Liver (tissue), 3 donors: ENCODE measurements around the gene OTOGL.

ENCODE experiments used
- GABPA ChIP-seq, 2 donors: IDR thresholded peaks in 1 of 2; conservative IDR thresholded peaks in 1 of 2; 2 replicates each; pipeline ENCODE4 v1.6.1; 2016; ENCODE audit warnings: antibody characterized with exemption in 2 of 2, mild to moderate bottlenecking in 1 of 2, moderate library complexity in 1 of 2
- HNF4G ChIP-seq: IDR thresholded peaks from 2 replicates; pipeline ENCODE4 v1.6.1; 2016; ENCODE audit warnings: antibody characterized with exemption
- JUND ChIP-seq, 2 donors: IDR thresholded peaks; 2 replicates each; pipeline ENCODE4 v1.6.1; 2016; ENCODE audit warnings: antibody characterized with exemption in 2 of 2
- NR2F2 ChIP-seq: IDR thresholded peaks from 2 replicates; pipeline ENCODE4 v1.6.1; 2016; ENCODE audit warnings: antibody characterized with exemption
- RAD21 ChIP-seq, 2 donors: IDR thresholded peaks; 2 replicates each; pipeline ENCODE4 v1.6.1; 2016; ENCODE audit warnings: antibody characterized with exemption in 2 of 2, mild to moderate bottlenecking in 2 of 2
- SP1 ChIP-seq: IDR thresholded peaks from 2 replicates; pipeline ENCODE4 v1.6.1; 2018; ENCODE audit warnings: antibody characterized with exemption, mild to moderate bottlenecking
- TAF1 ChIP-seq: conservative IDR thresholded peaks from 2 replicates; pipeline ENCODE4 v1.6.1; 2016; ENCODE audit warnings: antibody characterized with exemption, mild to moderate bottlenecking
- YY1 ChIP-seq: IDR thresholded peaks from 2 replicates; pipeline ENCODE4 v1.6.1; 2016; ENCODE audit warnings: antibody characterized with exemption, mild to moderate bottlenecking
- TF ChIP-seq, protein P1 (sequence below): fragments of 150-350 bp; IDR thresholded peaks from 2 replicates; pipeline ENCODE4 v1.5.1; 2017; ENCODE audit warnings: improper control_type of control experiment, low read depth, low read length; ENCODE audit not compliant: missing input control
- TF ChIP-seq, protein P2 (sequence below): IDR thresholded peaks from 2 replicates; pipeline ENCODE4 v1.6.1; 2016; ENCODE audit warnings: antibody characterized with exemption
- TF ChIP-seq, protein P3 (sequence below): IDR thresholded peaks from 2 replicates; pipeline ENCODE4 v1.6.1; 2016; ENCODE audit warnings: antibody characterized with exemption
- TF ChIP-seq, protein P4 (sequence below): IDR thresholded peaks from 2 replicates; pipeline ENCODE4 v1.6.1; 2016; ENCODE audit warnings: antibody characterized with exemption, mild to moderate bottlenecking
- TF ChIP-seq, protein P5 (sequence below): IDR thresholded peaks from 2 replicates; pipeline ENCODE4 v1.6.1; 2016; ENCODE audit warnings: antibody characterized with exemption
- donor health status: healthy.
- donor health status: healthy.

DNA sequence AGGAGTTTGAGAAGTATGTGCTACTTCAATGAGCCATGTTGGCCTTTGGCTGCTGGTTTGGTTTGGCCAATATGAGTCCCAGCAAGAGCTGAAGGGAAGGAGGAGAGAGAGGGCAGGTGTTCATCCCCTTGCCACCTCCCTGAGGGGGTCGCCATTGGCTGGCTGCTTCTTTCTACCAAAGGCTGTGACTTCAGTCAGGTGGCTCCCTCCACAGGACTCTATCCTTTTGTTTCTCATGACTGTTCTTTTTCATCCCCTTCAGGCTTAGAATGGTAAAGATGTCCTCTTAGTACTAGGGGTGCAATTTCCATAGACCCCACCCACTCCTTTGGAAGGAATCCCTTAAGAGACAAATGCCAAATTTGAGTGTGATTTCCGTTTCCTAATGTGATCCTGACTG, 31.2 kb upstream of the OTOGL start:
- TF ChIP-seq YY1 (no peak), JUND (IDR thresholded peaks at IDR 0.05) (no peak), HNF4G (no peak), RAD21 (IDR thresholded peaks at IDR 0.05) (no peak), GABPA (IDR thresholded peaks at IDR 0.05 in 1 of 2, conservative IDR thresholded peaks at IDR 0.05 in 1 of 2) (no peak), TAF1 (no peak), SP1 (no peak), NR2F2 (no peak)
- TF ChIP-seq, protein P1, sequence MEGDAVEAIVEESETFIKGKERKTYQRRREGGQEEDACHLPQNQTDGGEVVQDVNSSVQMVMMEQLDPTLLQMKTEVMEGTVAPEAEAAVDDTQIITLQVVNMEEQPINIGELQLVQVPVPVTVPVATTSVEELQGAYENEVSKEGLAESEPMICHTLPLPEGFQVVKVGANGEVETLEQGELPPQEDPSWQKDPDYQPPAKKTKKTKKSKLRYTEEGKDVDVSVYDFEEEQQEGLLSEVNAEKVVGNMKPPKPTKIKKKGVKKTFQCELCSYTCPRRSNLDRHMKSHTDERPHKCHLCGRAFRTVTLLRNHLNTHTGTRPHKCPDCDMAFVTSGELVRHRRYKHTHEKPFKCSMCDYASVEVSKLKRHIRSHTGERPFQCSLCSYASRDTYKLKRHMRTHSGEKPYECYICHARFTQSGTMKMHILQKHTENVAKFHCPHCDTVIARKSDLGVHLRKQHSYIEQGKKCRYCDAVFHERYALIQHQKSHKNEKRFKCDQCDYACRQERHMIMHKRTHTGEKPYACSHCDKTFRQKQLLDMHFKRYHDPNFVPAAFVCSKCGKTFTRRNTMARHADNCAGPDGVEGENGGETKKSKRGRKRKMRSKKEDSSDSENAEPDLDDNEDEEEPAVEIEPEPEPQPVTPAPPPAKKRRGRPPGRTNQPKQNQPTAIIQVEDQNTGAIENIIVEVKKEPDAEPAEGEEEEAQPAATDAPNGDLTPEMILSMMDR = no peak
- TF ChIP-seq, protein P2, sequence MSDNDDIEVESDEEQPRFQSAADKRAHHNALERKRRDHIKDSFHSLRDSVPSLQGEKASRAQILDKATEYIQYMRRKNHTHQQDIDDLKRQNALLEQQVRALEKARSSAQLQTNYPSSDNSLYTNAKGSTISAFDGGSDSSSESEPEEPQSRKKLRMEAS = no peak
- TF ChIP-seq, protein P3, sequence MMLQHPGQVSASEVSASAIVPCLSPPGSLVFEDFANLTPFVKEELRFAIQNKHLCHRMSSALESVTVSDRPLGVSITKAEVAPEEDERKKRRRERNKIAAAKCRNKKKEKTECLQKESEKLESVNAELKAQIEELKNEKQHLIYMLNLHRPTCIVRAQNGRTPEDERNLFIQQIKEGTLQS = no peak
- TF ChIP-seq, protein P4, sequence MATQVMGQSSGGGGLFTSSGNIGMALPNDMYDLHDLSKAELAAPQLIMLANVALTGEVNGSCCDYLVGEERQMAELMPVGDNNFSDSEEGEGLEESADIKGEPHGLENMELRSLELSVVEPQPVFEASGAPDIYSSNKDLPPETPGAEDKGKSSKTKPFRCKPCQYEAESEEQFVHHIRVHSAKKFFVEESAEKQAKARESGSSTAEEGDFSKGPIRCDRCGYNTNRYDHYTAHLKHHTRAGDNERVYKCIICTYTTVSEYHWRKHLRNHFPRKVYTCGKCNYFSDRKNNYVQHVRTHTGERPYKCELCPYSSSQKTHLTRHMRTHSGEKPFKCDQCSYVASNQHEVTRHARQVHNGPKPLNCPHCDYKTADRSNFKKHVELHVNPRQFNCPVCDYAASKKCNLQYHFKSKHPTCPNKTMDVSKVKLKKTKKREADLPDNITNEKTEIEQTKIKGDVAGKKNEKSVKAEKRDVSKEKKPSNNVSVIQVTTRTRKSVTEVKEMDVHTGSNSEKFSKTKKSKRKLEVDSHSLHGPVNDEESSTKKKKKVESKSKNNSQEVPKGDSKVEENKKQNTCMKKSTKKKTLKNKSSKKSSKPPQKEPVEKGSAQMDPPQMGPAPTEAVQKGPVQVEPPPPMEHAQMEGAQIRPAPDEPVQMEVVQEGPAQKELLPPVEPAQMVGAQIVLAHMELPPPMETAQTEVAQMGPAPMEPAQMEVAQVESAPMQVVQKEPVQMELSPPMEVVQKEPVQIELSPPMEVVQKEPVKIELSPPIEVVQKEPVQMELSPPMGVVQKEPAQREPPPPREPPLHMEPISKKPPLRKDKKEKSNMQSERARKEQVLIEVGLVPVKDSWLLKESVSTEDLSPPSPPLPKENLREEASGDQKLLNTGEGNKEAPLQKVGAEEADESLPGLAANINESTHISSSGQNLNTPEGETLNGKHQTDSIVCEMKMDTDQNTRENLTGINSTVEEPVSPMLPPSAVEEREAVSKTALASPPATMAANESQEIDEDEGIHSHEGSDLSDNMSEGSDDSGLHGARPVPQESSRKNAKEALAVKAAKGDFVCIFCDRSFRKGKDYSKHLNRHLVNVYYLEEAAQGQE = no peak
- TF ChIP-seq, protein P5, sequence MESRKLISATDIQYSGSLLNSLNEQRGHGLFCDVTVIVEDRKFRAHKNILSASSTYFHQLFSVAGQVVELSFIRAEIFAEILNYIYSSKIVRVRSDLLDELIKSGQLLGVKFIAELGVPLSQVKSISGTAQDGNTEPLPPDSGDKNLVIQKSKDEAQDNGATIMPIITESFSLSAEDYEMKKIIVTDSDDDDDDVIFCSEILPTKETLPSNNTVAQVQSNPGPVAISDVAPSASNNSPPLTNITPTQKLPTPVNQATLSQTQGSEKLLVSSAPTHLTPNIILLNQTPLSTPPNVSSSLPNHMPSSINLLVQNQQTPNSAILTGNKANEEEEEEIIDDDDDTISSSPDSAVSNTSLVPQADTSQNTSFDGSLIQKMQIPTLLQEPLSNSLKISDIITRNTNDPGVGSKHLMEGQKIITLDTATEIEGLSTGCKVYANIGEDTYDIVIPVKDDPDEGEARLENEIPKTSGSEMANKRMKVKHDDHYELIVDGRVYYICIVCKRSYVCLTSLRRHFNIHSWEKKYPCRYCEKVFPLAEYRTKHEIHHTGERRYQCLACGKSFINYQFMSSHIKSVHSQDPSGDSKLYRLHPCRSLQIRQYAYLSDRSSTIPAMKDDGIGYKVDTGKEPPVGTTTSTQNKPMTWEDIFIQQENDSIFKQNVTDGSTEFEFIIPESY = no peak
